GM19372 (cell line): Measurements from ENCODE around the gene TOX2.

Source experiments
- ATAC-seq: cut with Tn5 transposase; IDR thresholded peaks from one replicate; pipeline ENCODE4 v1.9.1; 2021; ENCODE audit warnings: mild to moderate bottlenecking, low read depth, moderate library complexity; ENCODE audit not compliant: unreplicated experiment

Gene TOX2

DNA sequence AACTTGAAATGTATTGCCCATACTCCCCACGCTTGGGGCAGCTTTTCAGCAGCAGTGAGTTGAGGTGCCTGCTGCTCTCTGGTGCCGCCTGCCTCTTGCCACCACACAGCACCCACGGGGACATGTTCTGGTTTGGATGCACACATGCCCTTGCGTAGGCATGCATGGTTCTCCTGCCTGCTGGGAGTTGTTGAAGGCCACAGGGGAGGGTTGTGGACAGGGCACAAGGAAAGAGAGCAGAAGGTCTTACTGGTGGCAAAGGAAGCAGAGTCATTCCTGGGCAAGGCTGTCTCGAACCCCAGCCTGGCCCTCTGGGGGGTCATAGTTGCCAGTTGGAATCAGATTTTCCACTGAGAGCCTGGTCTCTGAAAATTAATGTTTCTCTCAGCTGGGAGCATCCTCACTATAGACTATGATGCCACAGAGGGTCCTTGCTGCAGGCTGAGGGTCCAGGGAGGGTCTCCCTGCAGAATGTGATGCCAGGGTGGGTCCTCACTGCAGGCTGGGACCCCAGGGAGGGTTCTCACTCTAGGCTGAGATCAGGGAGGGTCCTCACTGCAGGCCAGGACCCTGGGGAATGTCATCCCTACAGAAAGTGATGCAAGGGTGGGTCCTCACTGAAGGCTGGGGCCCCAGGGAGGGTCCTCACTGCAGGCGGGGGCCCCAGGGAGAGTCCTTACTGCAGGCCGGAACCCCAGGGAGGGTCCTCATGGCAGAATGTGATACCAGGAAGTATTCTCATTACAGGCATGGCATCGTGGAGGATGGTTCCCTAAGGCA is 59.2 kb downstream of the TOX2 start:
- ATAC-seq, result no peak

- ATAC-seq, result no peak
These were observed 60.0 kb downstream of the TOX2 start for GRCh38 chr20:43974695-43975094.

DNA sequence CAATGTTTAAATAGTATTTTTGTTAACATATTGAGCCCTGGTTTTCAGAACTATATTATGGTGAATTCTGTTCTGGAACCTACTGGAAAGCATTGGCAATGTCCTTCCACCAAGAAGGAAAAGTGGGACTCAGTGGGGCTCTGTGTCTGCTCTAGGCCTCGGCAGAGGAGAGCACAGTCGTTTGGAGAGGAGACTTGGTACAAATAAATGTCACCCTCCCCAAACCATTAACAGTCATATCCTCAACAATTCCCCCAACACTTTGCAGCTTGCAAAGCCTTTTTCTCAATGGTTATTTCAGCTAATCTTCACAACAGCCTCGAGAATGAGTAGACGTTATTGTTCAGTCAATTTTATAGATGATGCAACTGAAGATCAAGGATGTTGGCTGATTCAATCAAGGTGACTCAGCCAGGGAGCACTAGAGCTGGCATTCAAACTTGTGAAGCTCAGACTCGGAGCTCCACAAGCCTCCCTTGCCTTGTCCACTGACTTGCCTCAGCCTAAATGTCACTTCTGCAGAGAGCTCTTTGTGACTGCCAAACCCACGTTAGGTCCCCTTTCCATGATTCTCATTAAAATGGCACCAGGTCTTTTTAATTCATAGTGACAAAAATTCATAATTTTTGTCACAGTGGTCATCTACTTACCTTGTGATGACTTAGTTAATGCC is 60.6 kb downstream of the TOX2 start:
- ATAC-seq, result no peak

DNA sequence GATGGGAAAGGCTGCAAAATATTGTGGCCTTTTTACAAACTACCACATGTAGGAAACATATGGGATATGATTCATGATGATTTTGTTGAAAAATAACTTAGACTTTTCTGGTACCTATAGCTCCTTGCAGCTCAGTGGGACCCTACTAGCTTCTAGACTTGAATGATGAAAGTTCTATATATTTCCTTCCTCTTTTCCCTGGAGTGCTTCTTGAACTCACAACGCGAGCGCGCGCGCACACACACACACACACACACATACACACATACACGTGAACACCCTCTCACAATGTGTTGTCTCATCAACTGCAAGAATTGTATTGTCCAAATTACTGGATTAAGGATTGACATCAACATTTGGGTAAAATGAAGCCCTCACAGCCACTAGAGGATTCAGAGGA is 61.9 kb downstream of the TOX2 start:
- ATAC-seq, result no peak

DNA sequence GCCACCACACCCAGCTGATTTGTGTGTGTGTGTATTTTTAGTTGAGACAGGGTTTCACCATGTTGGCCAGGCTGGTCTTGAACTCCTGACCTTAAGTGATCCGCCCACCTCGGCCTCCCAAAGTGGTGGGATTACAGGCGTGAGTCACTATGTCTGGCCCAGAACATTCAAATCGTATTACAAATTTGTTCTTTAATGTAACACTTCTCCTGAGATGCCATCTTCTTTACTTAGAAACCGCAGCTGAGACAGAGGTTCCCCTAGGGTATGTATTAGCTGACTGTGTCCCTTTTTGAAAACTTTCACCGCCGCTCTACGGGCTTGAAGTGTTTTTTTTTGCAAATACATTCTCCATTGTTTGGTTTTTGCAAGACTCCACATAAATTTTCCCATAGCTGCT is 62.6 kb downstream of the TOX2 start:
- no peak for ATAC-seq

DNA sequence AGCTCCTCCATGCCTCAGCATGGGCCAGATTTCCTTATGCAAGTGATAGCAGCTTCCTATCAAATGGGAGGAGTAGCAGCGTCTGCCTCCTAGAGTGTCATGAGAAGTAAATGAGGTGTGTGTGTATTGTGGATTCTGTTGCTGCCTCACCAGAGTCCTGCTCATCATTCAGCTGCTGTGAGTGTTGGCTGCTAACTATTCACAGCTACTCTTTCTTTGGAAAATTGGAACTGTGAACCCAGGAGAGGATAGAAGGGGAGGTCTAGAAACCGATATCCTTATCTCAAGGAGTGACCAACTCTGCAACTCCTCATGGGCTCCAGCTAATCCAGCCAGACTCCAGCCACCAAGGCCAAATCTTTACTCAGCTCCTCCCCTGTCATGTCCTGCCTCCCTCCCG is 63.3 kb downstream of the TOX2 start:
- no peak for ATAC-seq

- ATAC-seq, result no peak
These were observed 65.0 kb downstream of the TOX2 start for GRCh38 chr20:43979576-43980105.

DNA sequence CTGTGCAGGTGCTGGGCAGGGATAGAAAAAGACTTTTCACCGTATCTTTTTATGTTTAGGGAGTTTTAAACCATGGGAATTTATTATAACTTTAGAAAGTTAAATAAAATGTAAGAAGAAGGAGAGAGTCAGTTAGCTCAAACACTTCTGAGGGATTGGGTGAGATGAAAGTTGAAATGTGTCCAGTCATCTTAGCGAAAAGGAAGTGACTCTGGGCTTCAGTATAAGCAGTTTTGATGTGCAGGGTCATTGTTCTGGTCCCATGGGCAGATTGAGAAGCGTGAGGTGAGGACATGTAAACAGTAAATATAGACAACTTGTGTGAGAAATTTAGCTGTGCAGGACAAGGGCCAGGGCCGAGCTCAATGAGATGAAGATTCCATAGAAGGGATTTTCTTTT is 66.9 kb downstream of the TOX2 start:
- no peak for ATAC-seq

DNA sequence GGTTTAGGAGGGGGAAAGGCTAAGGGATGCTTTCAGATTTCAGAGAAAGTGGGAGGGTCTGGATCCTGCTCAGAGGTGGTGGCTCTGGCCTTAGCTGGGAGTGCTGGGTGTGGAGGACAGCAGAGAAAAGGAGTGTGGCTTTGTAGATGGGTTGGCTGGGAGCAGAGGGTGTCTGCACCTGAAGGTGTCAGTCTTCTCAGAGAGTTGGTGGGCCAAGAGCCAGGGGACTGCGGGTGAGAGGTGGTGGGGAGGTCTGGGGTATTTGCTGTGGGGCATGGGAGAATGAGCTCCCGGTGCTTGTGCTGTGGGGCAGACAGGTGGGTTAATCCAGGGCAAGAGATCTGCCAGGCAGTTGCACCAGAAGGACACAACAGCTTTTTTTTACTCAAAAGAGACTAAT is 67.4 kb downstream of the TOX2 start:
- ATAC-seq, result no peak

GRCh38 chr20:43982886-43983285 is 68.2 kb downstream of the TOX2 start:
- ATAC-seq, result no peak

DNA sequence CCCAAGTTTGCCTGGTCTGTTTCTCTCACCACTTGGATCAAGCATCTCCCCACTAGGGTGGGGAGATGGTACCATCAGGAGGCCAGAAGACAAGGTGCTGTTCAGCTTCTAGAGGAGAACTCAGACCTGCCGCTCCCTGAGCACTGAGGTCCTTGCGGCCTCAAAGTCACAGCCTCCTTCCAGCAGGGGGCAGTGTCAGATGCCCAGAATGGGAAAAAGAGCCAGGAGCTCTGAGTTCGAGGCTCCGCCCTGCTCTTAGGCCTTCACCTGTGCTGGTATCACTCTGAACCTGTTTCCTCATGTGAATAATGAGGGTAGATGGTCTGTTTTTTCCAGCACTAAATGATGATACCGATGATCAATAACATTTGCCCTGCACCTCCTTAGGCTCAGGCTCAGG is 68.7 kb downstream of the TOX2 start:
- no peak for ATAC-seq

GRCh38 chr20:43983904-43984361 is 69.3 kb downstream of the TOX2 start:
- no peak for ATAC-seq

DNA sequence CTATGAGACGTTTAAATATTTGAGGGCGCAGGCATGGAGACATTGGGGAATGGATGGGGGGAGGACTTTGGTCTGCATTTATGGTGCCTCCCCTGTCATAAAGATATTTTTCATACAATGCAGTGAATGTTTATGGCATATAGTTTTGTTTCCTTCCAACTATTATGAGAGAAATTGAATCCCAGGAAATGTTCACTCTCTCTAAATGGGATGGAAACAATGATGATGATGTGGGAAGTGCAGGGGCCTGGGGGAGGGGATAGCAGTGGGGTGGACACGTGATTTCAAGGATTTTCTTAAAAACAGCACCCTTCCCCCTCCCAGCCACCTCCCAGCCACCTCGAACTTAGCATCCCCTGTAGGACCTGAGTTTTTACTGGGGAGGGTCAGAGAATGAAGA is 69.9 kb downstream of the TOX2 start:
- ATAC-seq, result no peak

DNA sequence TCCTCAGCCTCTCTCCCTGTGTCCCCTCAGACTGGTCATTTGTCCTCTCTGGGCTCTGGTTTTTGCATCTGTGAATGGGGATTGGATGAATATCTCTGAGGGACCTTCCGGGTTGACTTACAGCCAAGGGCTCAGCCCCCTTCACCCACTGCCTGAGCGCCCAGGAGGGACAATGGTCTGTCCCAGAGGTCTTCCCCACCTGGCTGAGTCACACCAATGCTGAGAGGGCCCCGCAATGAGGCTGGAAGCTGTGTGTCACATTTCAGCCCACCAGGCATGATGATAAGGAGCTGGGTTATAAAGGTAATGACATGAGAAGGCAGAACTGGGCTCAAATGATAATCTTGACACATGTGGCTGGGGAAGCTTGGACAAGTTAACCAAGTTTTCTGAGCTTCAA is 70.5 kb downstream of the TOX2 start:
- ATAC-seq, result no peak

DNA sequence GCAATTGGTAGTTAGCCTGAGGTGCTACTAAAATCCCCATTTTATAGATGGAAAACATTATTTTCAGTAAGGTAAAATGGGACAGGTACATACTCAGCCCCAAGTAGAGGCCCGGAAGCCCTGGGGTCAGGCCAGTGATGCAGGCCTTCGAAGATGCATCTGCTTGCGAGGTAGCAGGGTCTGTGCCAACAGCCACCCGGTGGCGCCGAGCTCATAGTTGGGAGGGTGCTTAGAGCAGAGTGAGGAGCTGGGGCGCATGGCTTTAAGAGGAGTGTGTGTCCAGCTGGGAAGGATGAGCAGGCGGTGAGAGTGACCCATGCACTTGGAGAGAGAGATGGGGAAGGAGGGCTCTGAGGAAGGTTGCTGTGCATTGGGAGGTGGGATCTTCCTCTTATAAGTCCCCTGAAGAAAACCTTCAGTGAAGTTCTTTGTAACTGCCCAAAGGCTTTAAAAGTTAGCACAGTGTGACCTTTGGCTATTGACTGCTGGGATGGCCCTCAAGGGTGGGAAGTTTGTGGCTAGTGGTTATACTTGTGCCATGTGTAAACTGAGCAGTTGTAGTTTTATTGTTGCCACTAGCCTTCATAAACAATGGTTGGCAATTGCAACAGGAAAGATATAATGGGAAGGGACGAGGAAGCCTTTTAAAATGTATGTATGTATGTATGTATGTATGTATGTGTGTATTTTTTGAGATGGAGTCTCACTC is 71.1 kb downstream of the TOX2 start:
- no peak for ATAC-seq

DNA sequence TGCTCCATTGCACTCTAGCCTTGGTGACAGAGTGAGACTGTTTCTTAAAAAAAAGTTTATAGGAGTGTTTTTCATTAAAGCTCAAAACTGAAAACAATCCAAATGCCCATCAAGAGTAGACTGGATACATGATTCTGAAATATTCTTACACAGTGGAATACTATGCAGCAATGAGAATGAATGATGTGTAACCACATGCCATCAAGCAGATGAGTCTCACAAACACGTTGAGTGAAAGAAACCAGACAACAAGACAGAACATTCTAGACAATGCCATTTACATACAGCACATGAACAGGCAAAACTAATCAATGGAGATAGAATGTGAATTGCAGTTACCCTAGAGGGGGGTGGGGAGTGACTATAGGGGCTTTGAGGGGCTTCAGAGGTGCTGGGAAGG is 72.4 kb downstream of the TOX2 start:
- ATAC-seq, result no peak

DNA sequence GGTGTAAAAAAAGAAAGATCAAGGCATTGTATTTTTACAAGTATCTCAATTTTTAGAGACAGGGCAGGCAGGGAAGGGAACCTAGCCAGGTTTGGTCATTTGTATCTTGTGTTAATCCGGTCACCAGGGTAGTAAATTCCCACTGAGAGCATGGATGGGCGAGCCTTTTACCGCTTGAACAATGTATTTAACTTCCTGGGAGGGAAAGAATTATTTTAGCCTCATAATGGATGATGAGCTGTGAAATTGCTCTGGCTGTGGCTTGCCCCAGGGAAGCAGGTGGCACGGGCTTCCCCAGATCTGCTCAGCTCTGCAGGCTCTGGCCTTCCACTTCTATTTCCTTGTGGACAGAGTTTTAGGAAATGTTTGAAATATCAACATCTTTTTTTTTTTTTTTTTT is 72.9 kb downstream of the TOX2 start:
- ATAC-seq, result no peak

DNA sequence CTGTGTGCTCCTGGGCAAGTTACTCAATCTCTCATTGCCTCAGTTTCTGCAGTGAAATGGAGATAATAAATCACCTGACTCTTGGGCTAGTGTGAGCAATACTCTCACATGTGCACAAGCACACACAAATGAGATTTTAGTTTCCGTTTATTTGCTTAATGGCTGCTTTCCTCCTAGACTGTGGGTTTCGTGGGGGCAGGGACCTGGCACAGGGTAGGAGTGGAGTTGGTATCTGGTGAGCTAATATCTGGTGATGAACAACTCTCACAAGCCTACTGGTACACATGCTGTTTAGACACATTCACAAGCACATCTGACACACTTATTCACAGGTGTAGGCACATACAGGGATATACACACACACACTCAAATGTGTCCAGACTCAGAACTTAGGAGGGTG is 73.8 kb downstream of the TOX2 start:
- ATAC-seq, result no peak

DNA sequence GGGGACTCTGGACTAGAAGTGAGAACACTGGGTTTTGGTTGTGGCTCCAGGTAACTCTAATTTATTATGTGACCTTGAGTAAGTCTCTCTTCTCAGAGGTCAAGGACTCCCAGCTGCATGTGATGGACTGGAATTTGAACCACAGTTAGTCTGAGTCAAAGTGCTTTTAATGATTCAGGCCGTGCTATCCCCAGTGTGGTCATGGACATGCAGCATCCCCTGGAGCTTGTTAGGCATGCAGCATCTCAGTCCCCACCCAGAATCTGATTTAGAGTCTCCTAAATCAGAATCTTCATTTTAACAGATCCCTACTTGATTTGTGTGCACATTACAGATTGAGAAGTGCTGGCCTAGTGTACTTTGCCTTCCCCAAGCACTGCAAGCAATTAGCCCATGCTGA is 74.2 kb downstream of the TOX2 start:
- no peak for ATAC-seq

DNA sequence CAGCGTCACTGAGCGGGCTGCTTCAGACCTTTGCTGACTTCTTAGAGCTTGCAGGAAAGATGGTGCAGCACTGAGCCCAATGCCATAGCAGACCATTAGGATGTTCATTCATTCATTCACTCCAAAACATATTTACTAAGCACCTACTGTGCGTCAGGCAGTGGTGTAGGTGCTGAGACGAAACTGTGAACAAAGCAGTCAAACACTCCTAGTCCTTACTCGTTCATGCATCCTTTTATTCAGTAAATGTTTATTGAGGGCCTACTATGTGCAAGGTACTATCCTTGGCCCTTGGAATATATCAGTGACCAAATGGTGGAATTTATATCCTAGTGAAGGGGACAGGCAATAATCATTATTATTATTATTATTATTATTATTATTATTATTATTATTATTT is 76.6 kb downstream of the TOX2 start:
- no peak for ATAC-seq

GRCh38 chr20:43991982-43992381 is 77.3 kb downstream of the TOX2 start:
- ATAC-seq, result no peak
